ENCODE results near the gene FTMT. TPM values are rescaled to one million over a fixed set of nuclear protein-coding genes. Genes with fewer than 3 reads are reported as not detected.

Gene FTMT
- not detected in 2 replicates for total RNA-seq

DNA sequence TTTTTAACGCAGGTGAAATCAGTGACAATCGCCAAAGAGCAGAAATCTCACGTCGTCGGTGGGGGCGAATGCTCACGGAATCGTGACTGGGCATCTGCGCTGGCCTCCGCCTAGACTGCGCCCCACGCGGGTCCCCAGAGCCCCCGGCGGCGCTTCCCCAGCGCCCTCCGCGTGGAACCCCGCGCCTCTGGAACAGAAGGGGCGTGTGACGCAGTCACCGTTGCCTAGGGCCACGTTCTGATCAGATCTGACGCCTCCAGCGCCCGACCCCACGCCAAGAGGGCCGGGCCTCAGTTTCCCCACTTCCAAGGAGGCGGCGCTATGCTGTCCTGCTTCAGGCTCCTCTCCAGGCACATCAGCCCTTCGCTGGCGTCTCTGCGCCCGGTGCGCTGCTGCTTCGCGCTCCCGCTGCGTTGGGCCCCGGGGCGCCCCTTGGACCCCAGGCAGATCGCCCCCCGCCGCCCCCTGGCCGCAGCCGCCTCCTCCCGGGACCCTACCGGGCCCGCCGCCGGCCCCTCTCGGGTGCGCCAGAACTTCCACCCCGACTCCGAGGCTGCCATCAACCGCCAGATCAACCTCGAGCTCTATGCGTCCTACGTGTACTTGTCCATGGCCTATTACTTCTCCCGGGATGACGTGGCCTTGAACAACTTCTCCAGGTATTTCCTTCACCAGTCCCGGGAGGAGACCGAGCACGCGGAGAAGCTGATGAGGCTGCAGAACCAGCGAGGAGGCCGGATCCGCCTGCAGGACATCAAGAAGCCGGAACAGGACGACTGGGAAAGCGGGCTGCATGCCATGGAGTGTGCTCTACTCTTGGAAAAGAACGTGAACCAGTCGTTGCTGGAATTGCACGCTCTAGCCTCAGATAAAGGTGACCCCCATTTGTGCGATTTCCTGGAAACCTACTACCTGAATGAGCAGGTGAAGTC, at the start of gene FTMT:
TSS of gene FTMT (plus strand) at position 240 of the 932 bp plus-strand sequence. CDS start at position 322, 82 bp downstream.

Other genes with a start within 250 kb of the FTMT start
- 13.7 and 15.9 TPM in 2 replicates for gene SRFBP1, start 110.1 kb downstream of the FTMT start, total RNA-seq
- gene LOX, start 226.4 kb downstream of the FTMT start, total RNA-seq = 117 and 156 TPM in 2 replicates